Fibroblast of mammary gland (primary cell): ENCODE results near the gene METTL14.

Source experiments
- DNase-seq: peaks from one replicate; pipeline ENCODE4 v3.0.0-alpha.2; 2010; ENCODE audit warnings: low read depth
- H3K4me3 ChIP-seq: 2 replicates; pipeline ENCODE4 v1.5.1; 2011; ENCODE audit warnings: low read depth, mild to moderate bottlenecking, low read length, moderate library complexity; ENCODE audit not compliant: control insufficient read depth
- TF ChIP-seq, protein P1 (sequence below): conservative IDR thresholded peaks from 2 replicates; pipeline ENCODE4 v1.5.1; 2011; ENCODE audit warnings: low read depth, low read length, inconsistent platforms; ENCODE audit not compliant: control insufficient read depth, insufficient read depth

Gene METTL14

DNA sequence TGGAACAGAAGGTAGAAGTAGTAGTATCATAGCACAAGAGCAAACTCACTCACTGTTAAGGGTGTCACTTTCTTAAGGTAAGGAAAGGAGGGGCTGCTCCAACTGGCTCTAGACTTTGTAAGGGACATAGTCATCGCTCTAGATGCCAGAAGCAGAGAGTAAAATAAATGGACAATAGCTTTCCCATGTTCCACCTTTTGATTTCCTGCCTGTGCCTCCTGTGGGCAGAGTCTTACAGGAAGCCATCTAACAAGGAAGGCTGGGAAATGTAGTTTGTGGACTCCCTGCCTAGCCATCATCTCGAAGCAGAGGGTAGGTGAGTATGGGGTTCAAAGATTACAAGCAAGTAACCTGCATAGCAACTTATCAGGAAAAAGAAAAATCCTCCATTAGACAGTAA, 1.7 kb upstream of the METTL14 start:
- DNase-seq = peak; percentile 15
- TF ChIP-seq, protein P1, sequence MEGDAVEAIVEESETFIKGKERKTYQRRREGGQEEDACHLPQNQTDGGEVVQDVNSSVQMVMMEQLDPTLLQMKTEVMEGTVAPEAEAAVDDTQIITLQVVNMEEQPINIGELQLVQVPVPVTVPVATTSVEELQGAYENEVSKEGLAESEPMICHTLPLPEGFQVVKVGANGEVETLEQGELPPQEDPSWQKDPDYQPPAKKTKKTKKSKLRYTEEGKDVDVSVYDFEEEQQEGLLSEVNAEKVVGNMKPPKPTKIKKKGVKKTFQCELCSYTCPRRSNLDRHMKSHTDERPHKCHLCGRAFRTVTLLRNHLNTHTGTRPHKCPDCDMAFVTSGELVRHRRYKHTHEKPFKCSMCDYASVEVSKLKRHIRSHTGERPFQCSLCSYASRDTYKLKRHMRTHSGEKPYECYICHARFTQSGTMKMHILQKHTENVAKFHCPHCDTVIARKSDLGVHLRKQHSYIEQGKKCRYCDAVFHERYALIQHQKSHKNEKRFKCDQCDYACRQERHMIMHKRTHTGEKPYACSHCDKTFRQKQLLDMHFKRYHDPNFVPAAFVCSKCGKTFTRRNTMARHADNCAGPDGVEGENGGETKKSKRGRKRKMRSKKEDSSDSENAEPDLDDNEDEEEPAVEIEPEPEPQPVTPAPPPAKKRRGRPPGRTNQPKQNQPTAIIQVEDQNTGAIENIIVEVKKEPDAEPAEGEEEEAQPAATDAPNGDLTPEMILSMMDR = no peak
- no peak overlapping the region for H3K4me3 ChIP-seq

DNA sequence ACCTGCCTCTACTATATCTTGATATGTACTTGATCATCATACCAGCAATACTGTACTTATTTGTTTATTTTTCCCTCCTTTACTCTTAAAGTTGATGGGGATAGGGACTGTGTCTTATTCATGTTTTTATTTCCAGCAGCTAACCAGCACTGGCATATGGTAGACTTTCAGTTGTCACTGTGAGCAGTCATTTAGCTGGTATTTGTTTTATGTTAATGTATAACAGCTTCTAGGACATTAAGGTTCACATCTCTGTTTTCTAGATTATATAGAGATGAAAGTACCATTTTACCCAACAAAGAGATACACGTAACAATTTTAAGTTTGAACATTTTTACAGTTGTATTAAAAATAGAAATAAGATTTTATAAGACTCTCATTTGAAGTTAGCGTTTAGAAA, 17.9 kb downstream of the METTL14 start:
- H3K4me3 ChIP-seq = no peak overlapping the region
- DNase-seq = no peak
- TF ChIP-seq, protein P1 = no peak

DNA sequence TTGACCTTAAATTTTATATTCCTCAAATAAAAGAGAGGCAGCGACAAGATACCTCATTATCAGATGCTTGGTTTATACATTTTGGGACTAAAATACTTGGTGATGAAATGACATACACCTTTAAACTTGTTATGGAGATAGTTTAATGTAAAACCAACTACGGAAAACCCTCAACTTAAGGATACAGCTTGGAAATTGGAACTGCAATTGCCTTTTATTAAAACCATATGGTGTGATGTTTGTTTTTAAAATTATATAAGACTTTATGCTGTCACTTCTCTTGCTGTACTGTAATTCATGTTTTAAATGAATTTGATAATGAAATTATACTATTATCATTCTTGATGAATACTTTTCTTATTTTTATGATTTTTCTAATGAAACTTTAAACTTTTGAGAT, 25.9 kb downstream of the METTL14 start:
- DNase-seq = peak; percentile 33
- TF ChIP-seq, protein P1 = no peak
- no peak overlapping the region for H3K4me3 ChIP-seq

DNA sequence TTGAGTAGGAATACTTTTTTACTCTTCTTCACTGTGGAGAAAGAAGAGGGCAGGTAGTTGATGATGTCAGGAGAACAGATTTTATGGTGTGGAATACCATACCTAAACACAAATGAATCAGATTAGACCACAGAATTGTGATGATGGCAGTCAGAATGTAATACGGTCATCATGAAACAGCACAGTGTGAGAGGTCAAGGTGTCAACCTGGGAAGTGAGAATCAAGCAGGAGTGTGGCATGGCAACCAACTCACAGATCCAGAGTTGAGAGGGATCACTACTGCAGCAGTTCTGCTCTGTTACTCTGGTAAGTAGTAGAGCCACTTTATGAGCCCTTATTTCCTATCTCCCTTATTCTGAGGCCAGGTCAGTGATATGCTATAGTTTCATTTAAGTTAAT, 27.7 kb downstream of the METTL14 start:
- DNase-seq = peak; percentile 30
- TF ChIP-seq, protein P1 = no peak
- H3K4me3 ChIP-seq = no peak overlapping the region

DNA sequence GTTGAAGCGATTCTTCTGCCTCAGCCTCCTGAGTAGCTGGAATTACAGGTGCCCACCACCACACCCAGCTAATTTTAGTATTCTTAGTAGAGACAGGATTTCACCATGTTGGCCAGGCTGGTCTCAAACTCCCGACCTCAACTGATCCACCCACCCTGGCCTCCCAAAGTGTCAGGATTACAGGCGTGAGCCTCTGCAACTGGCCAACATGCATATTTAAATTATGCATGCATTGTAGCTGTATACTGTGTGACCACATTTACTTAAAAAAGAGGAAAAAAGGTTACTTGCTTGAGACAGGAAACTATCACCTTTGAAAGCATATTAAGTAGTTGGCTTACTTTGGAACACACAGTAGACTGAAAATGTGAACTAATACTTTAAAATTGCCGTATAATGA, 29.5 kb downstream of the METTL14 start:
- TF ChIP-seq, protein P1 = no peak
- DNase-seq = no peak
- no peak overlapping the region for H3K4me3 ChIP-seq

DNA sequence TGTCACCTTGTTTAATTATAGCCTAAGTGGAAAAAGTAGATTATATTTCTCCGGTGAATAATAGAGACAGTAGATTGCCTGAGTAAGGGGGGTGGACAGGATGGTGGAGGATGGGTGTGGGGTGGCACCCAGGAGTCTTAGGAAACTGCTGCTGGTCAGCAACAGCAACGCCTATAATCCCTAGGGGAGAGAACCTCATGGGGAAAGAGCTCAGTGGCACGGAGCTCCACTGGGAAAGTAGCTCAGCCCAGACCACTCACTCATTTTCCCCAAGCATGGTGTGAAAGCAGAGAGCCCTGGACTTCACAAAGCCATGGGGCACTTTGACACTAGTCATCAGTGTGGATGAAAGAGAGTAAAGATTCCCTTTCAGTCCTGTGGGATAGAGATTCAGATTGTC, 31.1 kb downstream of the METTL14 start:
- no peak for DNase-seq
- no peak overlapping the region for H3K4me3 ChIP-seq
- TF ChIP-seq, protein P1 = no peak

DNA sequence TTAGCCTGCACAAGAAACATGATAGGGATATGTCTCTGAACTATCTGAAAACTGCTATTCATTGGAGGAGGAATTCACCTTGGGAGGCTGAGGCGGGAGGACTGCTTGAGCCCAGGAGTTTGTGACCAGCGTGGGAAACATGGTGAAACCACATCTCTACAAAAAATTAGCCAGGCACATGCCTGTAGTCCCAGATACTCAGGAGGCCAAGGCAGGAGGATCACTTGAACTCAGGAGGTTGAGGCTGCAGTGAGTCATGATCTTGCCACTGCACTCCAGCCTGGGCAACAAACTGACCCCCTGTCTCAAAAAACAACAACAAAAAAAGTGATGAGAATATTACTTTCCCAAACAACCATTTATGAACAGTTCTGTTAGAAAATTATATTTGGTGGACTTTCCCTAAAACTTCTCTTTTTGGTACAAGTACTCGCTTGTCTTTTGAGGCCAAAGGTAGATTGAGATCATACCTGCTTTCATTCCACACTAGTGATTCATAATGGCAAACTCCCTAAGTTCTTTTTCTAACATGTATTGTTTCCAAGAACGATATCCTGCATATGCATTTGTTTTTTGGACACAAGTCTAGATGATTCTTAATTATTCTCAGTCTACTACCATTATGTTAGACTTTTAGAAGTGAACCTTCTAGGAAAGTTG, 33.4 kb downstream of the METTL14 start:
- H3K4me3 ChIP-seq = no peak overlapping the region
- TF ChIP-seq, protein P1 = no peak
- no peak for DNase-seq
